Gastrocnemius medialis (tissue), 4 donors: ENCODE measurements around the gene MGMT. TPM values are rescaled to one million over a fixed set of nuclear protein-coding genes. Genes with fewer than 3 reads are reported as not detected.

Experiments
- ATAC-seq, 2 donors: fragments of 150-250 bp; one replicate each; pipeline ENCODE4 v1.9.1; 2016
- DNase-seq, 2 donors: peaks; one replicate each; pipeline ENCODE4 v3.0.0-alpha.2; 2019
- H3K27ac ChIP-seq, 4 donors: fragments of 200-600 bp; sonication (generic); 1 replicate in 1 of 4; 2 replicates in 3 of 4; pipeline ENCODE4 v1.5.1; 2016 to 2018; ENCODE audit warnings: mild to moderate bottlenecking in 2 of 4, moderate library complexity in 1 of 4
- H3K27me3 ChIP-seq, 3 donors: fragments of 200-600 bp; sonication (generic) in 2 of 3; 1 replicate in 1 of 3; 2 replicates in 2 of 3; pipeline versions ENCODE4 v1.5.1 to v1.6.0; 2016 to 2019; ENCODE audit warnings: mild to moderate bottlenecking in 1 of 3, moderate library complexity in 1 of 3
- H3K36me3 ChIP-seq, 2 donors: fragments of 200-600 bp; sonication (generic) in 1 of 2; one replicate each; pipeline ENCODE4 v1.5.1; 2017 to 2018
- H3K4me1 ChIP-seq, 2 donors: fragments of 200-600 bp; sonication (generic) in 1 of 2; one replicate each; pipeline ENCODE4 v1.5.1; 2016 to 2017; ENCODE audit warnings: mild to moderate bottlenecking in 2 of 2
- H3K4me3 ChIP-seq, 4 donors: fragments of 200-600 bp; sonication (generic) in 3 of 4; 1 replicate in 1 of 4; 2 replicates in 3 of 4; pipeline ENCODE4 v1.5.1; 2016 to 2019; ENCODE audit warnings: mild to moderate bottlenecking in 2 of 4
- H3K9me3 ChIP-seq, 3 donors: fragments of 200-600 bp; sonication (generic) in 2 of 3; 1 replicate in 1 of 3; 2 replicates in 2 of 3; pipeline ENCODE4 v1.5.1; 2016 to 2019
- POLR2A ChIP-seq, 2 donors: fragments of 450-650 bp; IDR thresholded peaks; one replicate each; pipeline ENCODE4 v1.6.1; 2017; ENCODE audit warnings: antibody characterized with exemption in 2 of 2, mild to moderate bottlenecking in 2 of 2, moderate library complexity in 2 of 2
- in situ Hi-C, 4 donors: fragments of 200-750 bp; cut with MboI; loops; one replicate each; pipeline versions ENCODE4 v1.15.0 to v1.8.0; 2017; ENCODE audit warnings: low sequenced_read_pairs in 4 of 4
- intact Hi-C: fragments of 100-400 bp; cut with DNase I; formaldehyde crosslinking; loops from one replicate; pipeline ENCODE4 v1.15.1; 2023; ENCODE audit warnings: low total_unique reads
- total RNA-seq, 4 donors: library from RNA; depleted of rRNA; stranded (reverse); fragments of >200 nt; gene quantifications; one replicate each; pipeline versions ENCODE4 v1.1.0 to v1.2.3, GENCODE V29; 2016
- TF ChIP-seq, protein P1 (sequence below), 5 experiments: fragments of 450-650 bp in 3 of 5; fragments of 200-600 bp in 2 of 5; sonication (generic) in 2 of 5; IDR thresholded peaks in 4 of 5; conservative IDR thresholded peaks in 1 of 5; 1 replicate in 4 of 5; 2 replicates in 1 of 5; pipeline ENCODE4 v1.5.1; 2016 to 2019; ENCODE audit warnings: antibody characterized with exemption in 5 of 5, mild to moderate bottlenecking in 3 of 5, moderate library complexity in 3 of 5

Gene MGMT
- total RNA-seq, 4 donors from 2014 or later: 8.9 to 20.7 (median 17.1) TPM

DNA sequence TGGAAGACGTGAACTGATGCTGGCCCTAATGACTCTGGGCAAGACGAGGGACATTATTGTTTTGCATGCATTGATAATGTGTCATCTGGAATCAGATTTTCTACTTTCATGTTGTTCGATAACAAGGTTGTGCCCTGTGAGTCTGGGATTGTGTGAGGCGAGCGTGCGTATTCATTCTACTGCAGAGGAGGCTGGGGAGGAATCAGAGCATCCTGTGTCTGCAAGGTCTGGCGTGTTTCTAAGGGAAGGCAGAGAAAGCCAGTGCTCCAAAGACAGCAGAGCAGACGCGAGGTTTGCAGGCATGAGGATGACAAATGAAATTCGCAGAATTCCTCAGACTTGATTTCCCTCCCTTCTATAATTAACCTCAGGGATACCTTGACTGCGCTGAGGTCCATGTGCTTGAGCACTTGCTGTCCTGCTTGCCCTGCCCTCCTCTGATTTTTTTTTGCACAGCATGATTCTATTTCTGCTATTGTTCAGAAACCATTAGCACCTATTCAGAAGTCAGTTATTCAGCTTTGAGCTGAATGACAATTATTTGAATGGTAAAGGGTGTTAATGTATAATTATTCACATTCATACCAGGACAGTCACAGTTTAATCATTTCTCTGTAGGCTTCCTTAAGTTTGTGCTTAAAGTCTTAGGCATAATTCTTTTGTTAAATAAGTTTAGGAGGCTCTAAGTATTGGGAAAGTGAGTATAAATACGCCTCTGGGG lies 263.4 kb downstream of the MGMT start:
- intact Hi-C loops (no loop called here), in situ Hi-C loops (no loop called here)
- DNase-seq: no peak
- TF ChIP-seq, protein P1, sequence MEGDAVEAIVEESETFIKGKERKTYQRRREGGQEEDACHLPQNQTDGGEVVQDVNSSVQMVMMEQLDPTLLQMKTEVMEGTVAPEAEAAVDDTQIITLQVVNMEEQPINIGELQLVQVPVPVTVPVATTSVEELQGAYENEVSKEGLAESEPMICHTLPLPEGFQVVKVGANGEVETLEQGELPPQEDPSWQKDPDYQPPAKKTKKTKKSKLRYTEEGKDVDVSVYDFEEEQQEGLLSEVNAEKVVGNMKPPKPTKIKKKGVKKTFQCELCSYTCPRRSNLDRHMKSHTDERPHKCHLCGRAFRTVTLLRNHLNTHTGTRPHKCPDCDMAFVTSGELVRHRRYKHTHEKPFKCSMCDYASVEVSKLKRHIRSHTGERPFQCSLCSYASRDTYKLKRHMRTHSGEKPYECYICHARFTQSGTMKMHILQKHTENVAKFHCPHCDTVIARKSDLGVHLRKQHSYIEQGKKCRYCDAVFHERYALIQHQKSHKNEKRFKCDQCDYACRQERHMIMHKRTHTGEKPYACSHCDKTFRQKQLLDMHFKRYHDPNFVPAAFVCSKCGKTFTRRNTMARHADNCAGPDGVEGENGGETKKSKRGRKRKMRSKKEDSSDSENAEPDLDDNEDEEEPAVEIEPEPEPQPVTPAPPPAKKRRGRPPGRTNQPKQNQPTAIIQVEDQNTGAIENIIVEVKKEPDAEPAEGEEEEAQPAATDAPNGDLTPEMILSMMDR (IDR thresholded peaks at IDR 0.05 in 4 of 5, conservative IDR thresholded peaks at IDR 0.05 in 1 of 5): no peak
- no peak for TF ChIP-seq POLR2A (IDR thresholded peaks at IDR 0.05)
- H3K4me1 ChIP-seq: no peaks in the 10 kb centered on the region
- no peak for ATAC-seq
- H3K27me3 ChIP-seq: no peaks in the 10 kb centered on the region
- no peak overlapping the region for H3K27ac ChIP-seq
- H3K4me3 ChIP-seq: no peak overlapping the region
- H3K36me3 ChIP-seq: no peaks in the 10 kb centered on the region
- no peaks in the 10 kb centered on the region for H3K9me3 ChIP-seq

GRCh38 chr10:129730993-129731325 lies 263.9 kb downstream of the MGMT start:
- H3K27ac ChIP-seq: no peak overlapping the region
- intact Hi-C loops (no loop called here), in situ Hi-C loops (no loop called here)
- H3K9me3 ChIP-seq: no peaks in the 10 kb centered on the region
- no peaks in the 10 kb centered on the region for H3K4me1 ChIP-seq
- ATAC-seq (no peak), DNase-seq (no peak)
- TF ChIP-seq, protein P1 (IDR thresholded peaks at IDR 0.05 in 4 of 5, conservative IDR thresholded peaks at IDR 0.05 in 1 of 5): no peak
- no peak for TF ChIP-seq POLR2A (IDR thresholded peaks at IDR 0.05)
- no peaks in the 10 kb centered on the region for H3K36me3 ChIP-seq
- H3K4me3 ChIP-seq: no peak overlapping the region
- H3K27me3 ChIP-seq: no peaks in the 10 kb centered on the region

DNA sequence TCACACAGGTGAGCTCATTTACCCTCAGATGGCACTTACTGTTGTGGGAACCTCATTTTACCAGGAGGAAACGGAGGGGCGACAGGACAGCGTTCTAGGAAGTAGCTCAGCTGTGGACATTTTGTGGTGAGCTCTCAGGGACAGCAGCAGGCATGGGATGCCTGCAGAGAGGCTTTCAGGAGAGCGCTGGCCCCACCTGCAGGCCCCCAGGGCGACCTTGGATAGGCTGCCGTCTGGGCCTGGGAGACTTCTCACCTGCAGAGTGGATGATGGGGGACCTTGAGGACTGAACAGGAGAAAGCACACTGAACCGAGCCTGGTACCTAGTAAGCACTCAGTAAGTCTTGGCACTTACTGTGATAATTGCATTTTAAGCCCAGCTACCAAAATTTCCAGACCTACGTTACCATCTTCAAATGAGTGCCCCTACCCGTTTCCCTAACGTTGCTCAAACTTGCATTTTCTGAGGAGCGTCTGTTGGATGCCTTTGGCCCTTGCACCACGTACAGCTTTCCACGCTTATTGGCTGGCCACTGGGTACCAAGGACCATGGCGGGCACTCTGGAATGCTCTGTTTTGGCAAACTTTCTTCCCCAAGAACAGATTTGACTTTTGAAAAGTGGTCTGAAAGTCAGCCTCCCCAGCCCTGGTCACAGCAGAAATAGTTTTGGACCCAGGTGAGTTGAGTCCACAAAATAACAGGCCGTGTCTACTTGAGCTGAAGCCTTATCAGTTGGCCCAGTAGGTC lies 273.7 kb downstream of the MGMT start:
- H3K4me1 ChIP-seq: no peaks in the 10 kb centered on the region
- no peak overlapping the region for H3K27ac ChIP-seq
- TF ChIP-seq, protein P1 (IDR thresholded peaks at IDR 0.05 in 4 of 5, conservative IDR thresholded peaks at IDR 0.05 in 1 of 5): no peak
- TF ChIP-seq POLR2A (IDR thresholded peaks at IDR 0.05): no peak
- no peak overlapping the region for H3K4me3 ChIP-seq
- in situ Hi-C loops: no loop called here
- DNase-seq (no peak), ATAC-seq (no peak)
- H3K36me3 ChIP-seq: no peaks in the 10 kb centered on the region
- intact Hi-C loops: no loop called here
- no peaks in the 10 kb centered on the region for H3K27me3 ChIP-seq
- H3K9me3 ChIP-seq: no peaks in the 10 kb centered on the region

DNA sequence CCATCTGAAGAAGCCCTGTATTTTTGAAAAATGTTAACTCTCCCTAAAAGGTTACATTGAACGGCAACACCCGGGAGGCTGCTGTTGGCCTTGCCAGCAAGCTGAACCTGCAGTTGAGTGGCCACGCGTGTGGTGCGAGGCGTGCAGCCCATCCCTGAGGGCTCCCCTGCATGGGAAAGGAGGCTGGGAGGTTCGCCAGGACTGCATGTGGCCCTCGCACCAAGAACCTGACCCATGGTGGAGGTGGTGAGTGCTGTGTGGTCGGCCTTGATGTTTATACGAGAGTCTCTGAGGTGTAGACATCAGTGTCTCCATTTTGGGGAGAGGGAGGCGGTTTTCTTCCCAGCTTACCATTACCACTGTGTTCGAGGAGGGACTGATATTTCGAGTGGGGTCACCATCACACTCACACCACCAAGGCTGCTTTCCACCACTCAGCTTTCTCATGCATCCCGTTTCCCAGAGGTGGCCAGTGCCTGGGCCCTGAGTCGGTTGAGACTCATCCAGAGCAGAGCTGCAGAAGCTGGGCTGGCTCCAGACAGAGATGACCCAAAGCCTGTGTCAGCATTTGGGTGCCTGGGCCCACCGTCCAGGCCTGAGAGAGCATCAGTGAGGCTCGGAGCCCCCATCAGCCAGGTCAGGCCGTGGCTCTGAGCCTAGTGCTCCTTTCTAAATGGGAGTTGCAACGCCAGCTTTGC lies 274.4 kb downstream of the MGMT start:
- H3K27ac ChIP-seq: no peak overlapping the region
- TF ChIP-seq POLR2A (IDR thresholded peaks at IDR 0.05): no peak
- TF ChIP-seq, protein P1 (IDR thresholded peaks at IDR 0.05 in 4 of 5, conservative IDR thresholded peaks at IDR 0.05 in 1 of 5): no peak
- no peak for ATAC-seq
- H3K4me3 ChIP-seq: no peak overlapping the region
- no peaks in the 10 kb centered on the region for H3K9me3 ChIP-seq
- DNase-seq: no peak
- intact Hi-C loops: no loop called here
- H3K36me3 ChIP-seq: no peaks in the 10 kb centered on the region
- no peaks in the 10 kb centered on the region for H3K4me1 ChIP-seq
- in situ Hi-C loops: no loop called here
- no peaks in the 10 kb centered on the region for H3K27me3 ChIP-seq
